HG03135 (cell line): ENCODE measurements around the gene GCK.
"Not testable (repeated sequence)": the region's sequence is repeated elsewhere in the genome, so short reads cannot be mapped to it uniquely, and the experiment has no call there.

ENCODE experiments used
- ATAC-seq: cut with Tn5 transposase; IDR thresholded peaks from one replicate; pipeline ENCODE4 v1.9.1; 2021; ENCODE audit warnings: mild to moderate bottlenecking, moderate library complexity; ENCODE audit not compliant: unreplicated experiment

The GCK gene

GRCh38 chr7:44145479-44145968 lies 43.7 kb downstream of the GCK start:
- ATAC-seq: no peak

- no peak for ATAC-seq
Measured at GRCh38 chr7:44144968-44145478, 44.2 kb downstream of the GCK start.

- no peak for ATAC-seq
Measured at GRCh38 chr7:44144426-44144967, 44.7 kb downstream of the GCK start.

GRCh38 chr7:44143646-44144250 lies 45.5 kb downstream of the GCK start:
- ATAC-seq: no peak

GRCh38 chr7:44142028-44142427 lies 47.2 kb downstream of the GCK start:
- ATAC-seq: no peak

GRCh38 chr7:44141221-44141850 lies 47.9 kb downstream of the GCK start, which contains the start of gene MYL7:
MYL7 (minus strand) TSS chr7:44141332; CDS start chr7:44141305, 27 bp downstream.
- ATAC-seq: no peak

- ATAC-seq: no peak
Measured at GRCh38 chr7:44140341-44140740, 48.9 kb downstream of the GCK start.

GRCh38 chr7:44139311-44140010 lies 49.8 kb downstream of the GCK start:
- no peak for ATAC-seq

- ATAC-seq: no peak
Measured at GRCh38 chr7:44138698-44139097, 50.5 kb downstream of the GCK start.

GRCh38 chr7:44136731-44137130 lies 52.5 kb downstream of the GCK start:
- ATAC-seq: no peak

- no peak for ATAC-seq
Measured at GRCh38 chr7:44134943-44135628, 54.2 kb downstream of the GCK start.

GRCh38 chr7:44133295-44133694 lies 55.9 kb downstream of the GCK start:
- no peak for ATAC-seq

GRCh38 chr7:44132039-44132438 lies 57.2 kb downstream of the GCK start:
- no peak for ATAC-seq

GRCh38 chr7:44131173-44132029 lies 57.8 kb downstream of the GCK start:
- no peak for ATAC-seq

GRCh38 chr7:44128721-44129582 lies 60.3 kb downstream of the GCK start:
- no peak for ATAC-seq

- no peak for ATAC-seq
Measured at GRCh38 chr7:44127161-44127560, 62.1 kb downstream of the GCK start.

GRCh38 chr7:44126574-44126973 lies 62.7 kb downstream of the GCK start:
- not testable (repeated sequence) for ATAC-seq

GRCh38 chr7:44124822-44125202 lies 64.4 kb downstream of the GCK start:
- ATAC-seq: no peak
